HL-60/S4 treated with retinoic acid at 250 ng/mL for 4 days and 3 days (cell line): ENCODE results near the gene ERVK3-1.
"Not testable (repeated sequence)": the region's sequence is repeated elsewhere in the genome, so short reads cannot be mapped to it uniquely, and the experiment has no call there.

Experiments
- in situ Hi-C: fragments of 300-500 bp; cut with MboI; formaldehyde crosslinking; loops from 2 replicates; pipeline ENCODE4 v1.7.0; 2022; ENCODE audit warnings: low sequenced_read_pairs

Gene ERVK3-1, protein sequence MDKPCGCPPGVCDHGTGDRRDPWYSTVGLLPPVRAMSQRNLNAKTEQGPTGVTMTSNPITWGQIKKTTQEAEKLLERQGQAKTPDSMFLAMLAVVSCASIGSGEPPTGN

DNA sequence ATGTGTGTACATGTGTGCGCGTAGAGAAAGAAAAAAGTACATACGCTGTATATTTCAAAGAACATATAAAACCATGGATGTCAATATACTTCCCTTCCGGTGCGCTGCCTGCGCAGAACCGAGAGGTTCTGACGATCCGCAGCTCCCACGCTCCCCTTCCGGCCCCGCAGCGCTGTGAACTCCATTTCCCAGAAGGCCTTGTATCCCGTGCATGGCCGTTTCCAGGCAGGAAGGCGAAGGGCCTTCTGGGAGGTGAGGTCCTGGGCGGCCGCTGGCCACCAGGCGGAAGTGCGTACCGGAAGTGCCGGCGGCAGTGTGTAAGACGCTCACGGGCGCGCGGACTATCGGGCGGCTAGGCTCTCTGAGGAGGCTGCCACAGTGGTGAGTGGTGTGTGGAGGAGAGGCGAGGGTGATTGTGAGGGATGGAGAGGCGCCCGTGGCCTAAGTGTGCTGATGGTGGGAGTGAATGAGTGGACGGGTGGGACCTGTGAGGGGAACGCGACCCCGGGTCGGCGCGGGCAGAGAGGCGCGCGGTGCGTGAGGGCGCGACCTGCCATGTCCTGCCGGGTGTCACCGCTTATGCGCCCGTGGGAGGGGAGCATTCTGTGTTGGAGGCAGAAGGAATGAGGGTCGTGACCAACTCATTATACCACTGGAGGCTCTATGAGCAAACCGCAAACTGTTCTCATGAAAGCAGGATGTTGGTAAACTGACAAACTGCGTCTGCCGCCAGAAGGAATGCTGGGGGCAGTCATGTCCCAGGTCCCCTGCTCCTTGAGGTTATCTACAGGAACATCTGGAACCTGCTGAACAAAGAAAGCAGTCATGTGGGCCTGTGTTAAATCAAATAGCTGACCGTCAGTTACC lies at the start of gene ERVK3-1:
Gene ERVK3-1, plus strand, starts transcription at position 313 of the 867 bp plus-strand sequence. CDS start 6,792 bp downstream, outside the sequence.
- in situ Hi-C loops: no loop called here

DNA sequence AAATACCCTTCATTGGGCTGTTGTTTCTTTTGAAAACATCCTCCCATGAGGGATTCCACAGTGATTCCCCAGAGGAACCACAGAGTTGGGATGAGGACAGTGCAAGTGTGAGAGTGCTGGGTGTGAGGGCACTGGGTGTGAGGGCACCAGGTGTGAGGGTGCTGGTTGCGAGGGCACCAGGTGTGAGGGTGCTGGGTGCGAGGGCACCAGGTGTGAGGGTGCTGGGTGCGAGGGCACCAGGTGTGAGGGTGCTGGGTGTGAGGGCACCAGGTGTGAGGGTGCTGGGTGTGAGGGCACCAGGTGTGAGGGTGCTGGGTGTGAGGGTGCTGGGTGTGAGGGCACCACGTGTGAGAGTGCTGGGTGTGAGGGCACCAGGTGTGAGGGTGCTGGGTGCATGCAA lies 46.9 kb upstream of the ERVK3-1 start:
- in situ Hi-C loops: not testable (repeated sequence)

DNA sequence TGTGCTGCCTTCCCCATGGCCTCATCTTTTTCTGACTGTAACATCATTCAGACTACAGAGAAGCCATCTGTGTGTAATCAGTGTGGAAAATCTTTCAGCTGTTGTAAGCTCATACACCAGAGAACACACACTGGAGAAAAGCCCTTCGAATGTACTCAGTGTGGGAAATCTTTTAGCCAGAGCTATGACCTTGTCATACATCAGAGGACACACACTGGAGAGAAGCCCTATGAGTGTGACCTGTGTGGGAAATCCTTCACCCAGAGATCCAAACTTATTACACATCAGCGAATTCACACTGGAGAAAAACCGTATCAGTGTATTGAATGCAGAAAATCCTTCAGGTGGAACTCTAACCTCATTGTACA lies 43.6 kb upstream of the ERVK3-1 start:
- in situ Hi-C loops: no loop called here

GRCh38 chr19:58261968-58262921 lies 42.9 kb upstream of the ERVK3-1 start:
- in situ Hi-C loops: no loop called here

DNA sequence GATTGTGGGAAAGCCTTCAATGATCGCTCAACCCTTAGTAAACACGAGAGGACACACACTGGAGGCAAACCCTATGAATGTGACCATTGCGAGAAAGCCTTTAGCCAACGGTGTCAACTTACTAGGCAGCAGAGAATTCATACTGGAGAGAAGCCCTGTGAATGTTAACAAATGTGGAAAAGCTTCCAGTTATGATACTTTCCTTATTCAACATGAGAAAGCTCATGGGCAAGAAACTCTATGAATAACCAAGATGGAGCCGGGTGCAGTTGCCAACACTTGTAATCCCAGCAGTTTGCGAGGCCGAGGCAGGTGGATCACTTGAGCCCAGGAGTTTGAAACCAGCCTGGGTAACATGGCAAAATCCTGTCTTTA lies 42.3 kb upstream of the ERVK3-1 start:
- in situ Hi-C loops: no loop called here

GRCh38 chr19:58265100-58265499 lies 40.1 kb upstream of the ERVK3-1 start:
- in situ Hi-C loops: no loop called here

- in situ Hi-C loops: no loop called here
Observed at GRCh38 chr19:58268344-58268743, 36.8 kb upstream of the ERVK3-1 start.

DNA sequence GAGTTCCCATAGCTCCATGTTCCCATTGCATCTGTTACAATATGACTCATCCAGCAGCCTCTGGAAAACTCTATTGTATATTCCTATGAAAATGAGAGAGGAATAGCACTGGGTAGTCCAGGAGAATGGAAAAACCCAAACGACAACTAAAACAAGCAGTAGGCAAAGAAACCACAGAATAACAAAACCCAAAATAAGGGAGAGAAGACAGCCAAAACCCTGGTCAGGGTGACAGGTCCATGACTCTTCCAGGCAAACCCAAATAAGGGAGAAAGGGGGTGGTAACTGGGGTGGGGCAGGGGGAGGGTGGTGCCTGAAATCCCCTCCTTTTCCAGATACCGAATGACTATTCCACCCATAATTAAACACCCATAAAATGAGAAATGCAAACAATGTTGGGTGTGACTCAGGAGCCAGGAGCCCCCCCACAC lies 30.4 kb upstream of the ERVK3-1 start:
- in situ Hi-C loops: no loop called here

DNA sequence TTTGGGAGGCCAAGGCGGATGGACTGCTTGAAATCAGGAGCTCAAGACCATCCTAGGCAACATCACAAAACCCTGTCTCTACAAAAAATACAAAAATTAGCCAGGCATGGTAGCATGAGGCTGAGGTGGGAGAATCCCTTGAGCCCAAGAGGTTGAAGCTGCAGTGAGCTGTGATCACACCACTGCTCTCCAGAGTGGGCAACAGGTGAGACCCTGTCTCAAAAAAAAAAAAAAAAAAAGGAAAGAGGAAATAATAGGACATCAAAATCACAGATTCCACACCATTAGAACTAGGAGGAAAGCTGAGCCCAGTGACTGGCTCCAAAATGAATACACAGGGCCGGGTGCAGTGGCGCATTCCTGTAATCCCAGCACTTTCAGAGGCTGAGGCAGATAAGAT lies 29.6 kb upstream of the ERVK3-1 start:
- in situ Hi-C loops: no loop called here

- in situ Hi-C loops: no loop called here
Observed at GRCh38 chr19:58277197-58277596, 28.0 kb upstream of the ERVK3-1 start.

GRCh38 chr19:58277748-58278540 lies 27.2 kb upstream of the ERVK3-1 start:
- in situ Hi-C loops: no loop called here

DNA sequence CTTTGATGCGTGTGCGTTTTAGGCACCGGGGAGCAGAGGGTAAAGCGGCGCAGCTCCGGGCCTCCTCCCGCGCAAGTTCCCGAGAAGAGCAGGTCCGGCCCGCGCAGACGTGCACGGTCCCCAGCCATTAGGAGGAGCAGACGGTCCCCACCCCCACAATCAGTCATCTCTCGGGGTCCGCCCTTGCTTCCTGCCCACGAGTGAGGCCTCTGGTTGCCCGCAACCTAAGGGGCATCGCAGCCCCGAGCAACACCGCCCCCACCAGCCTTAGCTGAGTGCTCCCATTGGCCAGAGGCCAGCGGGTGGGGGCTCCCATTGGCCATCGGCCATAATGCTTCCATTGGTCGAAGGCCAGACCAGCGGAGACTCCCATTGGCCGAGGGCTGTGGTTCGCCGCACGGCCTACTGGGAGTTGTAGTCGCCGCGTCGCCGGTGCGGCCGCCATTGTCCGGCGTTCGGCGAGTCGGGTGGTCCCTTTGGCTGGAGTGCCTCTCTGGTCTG lies 26.6 kb upstream of the ERVK3-1 start, which contains the start of gene ZNF8:
Gene ZNF8, plus strand, starts transcription at position 415 of the 501 bp plus-strand sequence. CDS start 127 bp downstream, outside the sequence.
- in situ Hi-C loops: no loop called here

DNA sequence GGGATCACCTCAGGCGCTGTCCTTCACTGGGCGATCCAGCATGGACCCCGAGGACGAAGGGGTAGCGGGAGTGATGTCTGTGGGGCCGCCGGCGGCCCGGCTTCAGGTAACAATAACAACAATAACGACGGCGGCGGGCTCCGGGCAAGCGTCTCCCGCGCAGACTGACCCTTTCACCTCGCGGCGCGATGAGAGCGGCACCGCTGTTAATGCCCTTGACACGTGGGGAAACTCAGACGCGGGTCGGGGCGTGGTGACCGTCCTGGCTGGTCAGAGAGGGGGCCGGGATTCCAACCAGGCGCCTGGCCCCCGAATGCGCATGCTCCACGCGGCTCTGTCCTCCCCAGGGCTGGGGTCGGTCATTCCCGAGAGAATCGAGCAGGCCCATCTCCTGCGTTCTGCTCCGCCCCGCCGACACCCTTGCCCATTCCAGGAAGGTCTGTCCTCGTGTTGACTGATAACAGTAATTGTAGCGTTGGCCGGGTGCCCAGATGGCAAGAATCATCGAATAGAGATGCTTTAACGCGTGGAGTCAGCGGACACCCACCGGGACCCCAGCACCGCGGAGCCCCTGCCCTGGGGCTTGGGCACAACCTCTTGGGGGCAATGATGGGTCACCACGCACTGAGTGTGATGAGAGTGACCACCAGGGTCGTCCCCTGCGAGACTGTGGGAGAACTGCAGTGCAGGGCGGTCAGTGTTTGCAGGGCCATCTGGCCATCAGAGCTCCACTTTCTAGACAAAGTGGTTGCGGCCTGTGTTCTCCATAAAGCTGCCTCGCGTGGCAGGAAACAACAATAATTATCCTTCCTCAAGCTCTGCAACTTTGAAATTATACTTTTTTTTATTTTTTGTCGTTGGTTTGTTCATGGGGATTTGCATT lies 25.9 kb upstream of the ERVK3-1 start:
- in situ Hi-C loops: no loop called here

- in situ Hi-C loops: no loop called here
Observed at GRCh38 chr19:58279925-58280316, 25.3 kb upstream of the ERVK3-1 start.

- in situ Hi-C loops: no loop called here
Observed at GRCh38 chr19:58284199-58284598, 21.0 kb upstream of the ERVK3-1 start.

DNA sequence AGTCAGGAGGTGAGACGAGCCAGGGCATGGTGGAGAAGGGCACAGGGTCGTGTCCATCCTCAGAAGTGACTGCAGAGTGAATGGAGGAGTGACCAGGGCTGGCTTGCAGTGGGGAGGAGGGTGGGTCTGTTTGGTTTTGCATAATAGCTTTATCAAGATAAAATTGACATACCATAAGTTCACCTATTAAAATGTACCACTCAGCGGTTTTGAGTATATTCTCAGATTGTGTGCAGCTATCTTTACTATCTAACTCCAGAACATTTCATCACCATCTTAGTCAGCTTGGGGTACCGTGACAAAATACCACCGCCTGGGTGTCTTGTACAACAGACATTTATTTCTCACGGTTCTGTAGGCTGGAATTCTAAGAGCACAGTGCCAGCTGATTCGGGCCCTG lies 13.2 kb upstream of the ERVK3-1 start:
- in situ Hi-C loops: no loop called here

DNA sequence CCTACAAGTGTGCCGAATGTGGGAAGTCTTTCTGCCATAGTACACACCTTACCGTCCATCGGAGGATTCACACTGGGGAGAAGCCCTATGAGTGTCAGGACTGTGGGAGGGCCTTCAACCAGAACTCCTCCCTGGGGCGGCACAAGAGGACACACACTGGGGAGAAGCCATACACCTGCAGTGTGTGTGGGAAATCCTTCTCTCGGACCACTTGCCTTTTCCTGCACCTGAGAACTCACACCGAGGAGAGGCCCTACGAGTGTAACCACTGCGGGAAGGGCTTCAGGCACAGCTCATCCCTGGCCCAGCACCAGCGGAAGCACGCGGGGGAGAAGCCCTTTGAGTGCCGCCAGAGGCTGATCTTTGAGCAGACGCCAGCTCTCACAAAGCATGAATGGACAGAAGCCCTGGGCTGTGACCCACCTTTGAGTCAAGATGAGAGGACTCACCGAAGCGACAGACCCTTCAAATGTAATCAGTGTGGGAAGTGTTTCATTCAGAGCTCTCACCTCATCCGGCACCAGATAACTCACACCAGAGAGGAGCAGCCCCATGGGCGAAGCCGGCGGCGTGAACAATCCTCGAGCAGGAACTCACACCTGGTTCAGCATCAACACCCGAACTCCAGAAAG lies 10.3 kb upstream of the ERVK3-1 start:
- in situ Hi-C loops: no loop called here

GRCh38 chr19:58296104-58296503 lies 9.1 kb upstream of the ERVK3-1 start:
- in situ Hi-C loops: no loop called here

DNA sequence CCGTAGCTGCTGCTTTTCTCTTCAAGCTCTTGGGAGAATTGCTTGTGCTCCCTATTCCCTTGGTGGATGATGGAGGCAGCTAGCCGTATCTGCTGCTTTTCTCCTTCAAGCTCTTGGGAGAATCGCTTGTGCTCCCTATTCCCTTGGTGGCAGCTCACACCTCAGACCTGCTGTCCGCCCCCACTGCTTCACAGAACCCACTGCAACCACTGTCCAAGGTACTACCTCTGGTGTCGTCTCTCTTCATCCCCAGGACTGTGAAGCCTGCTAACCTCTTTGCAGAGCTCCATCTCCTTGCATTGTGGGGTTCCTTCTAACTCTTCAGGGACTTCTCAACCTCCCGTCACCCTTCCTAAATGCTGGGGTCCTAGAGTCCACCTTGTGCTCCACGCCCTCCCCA lies 4.6 kb upstream of the ERVK3-1 start:
- in situ Hi-C loops: no loop called here
